H1 (cell line): ENCODE measurements around the gene CCDC179. TPM values are rescaled to one million over a fixed set of nuclear protein-coding genes. Genes with fewer than 3 reads are reported as not detected.

Experiments
- CTCF ChIA-PET: fragments of 300-600 bp; sonication (Branson Sonifier 250); formaldehyde crosslinking; loops from one replicate; lab custom pipeline; 2021; ENCODE audit not compliant: partially characterized antibody; lab: Charles Lee
- POLR2A ChIA-PET: fragments of 300-600 bp; sonication (Branson Sonifier 250); formaldehyde crosslinking; loops from one replicate; lab custom pipeline; 2021; ENCODE audit warnings: inconsistent platforms; ENCODE audit not compliant: partially characterized antibody; lab: Charles Lee
- DNase-seq, 2 experiments: peaks; one replicate each; pipeline versions ENCODE4 v3.0.0 to v3.0.0-alpha.2; 2010 to 2022; ENCODE audit warnings: low spot score in 2 of 2, low read depth in 1 of 2, mixed read lengths in 1 of 2
- FAIRE-seq: peaks from 2 replicates; lab custom pipeline; 2011; peaks lifted over from hg19 to GRCh38; lab: Jason Lieb, UNC
- H2AFZ ChIP-seq: 2 replicates; pipeline ENCODE4 v1.8.1; 2012; ENCODE audit warnings: low read length, inconsistent platforms
- H2AK5ac ChIP-seq: 2 replicates; pipeline ENCODE4 v1.6.1; 2013; ENCODE audit warnings: low read depth, low read length
- H2BK120ac ChIP-seq: replicated peaks from 2 replicates; pipeline ENCODE3; 2013; ENCODE audit warnings: low read depth, low read length, inconsistent platforms
- H2BK12ac ChIP-seq: 2 replicates; pipeline ENCODE4 v1.6.1; 2013; ENCODE audit warnings: low read depth, low read length
- H2BK15ac ChIP-seq: 2 replicates; pipeline ENCODE4 v1.6.1; 2013; ENCODE audit warnings: low read length
- H2BK20ac ChIP-seq: 2 replicates; pipeline ENCODE4 v1.6.1; 2013; ENCODE audit warnings: low read length
- H2BK5ac ChIP-seq: 2 replicates; pipeline ENCODE4 v1.6.1; 2013; ENCODE audit warnings: low read depth, low read length
- H3K14ac ChIP-seq: 2 replicates; pipeline ENCODE4 v1.6.1; 2013; ENCODE audit warnings: inconsistent platforms; ENCODE audit not compliant: insufficient read length
- H3K18ac ChIP-seq: 2 replicates; pipeline ENCODE4 v1.6.1; 2013; ENCODE audit warnings: low read length; ENCODE audit errors: extremely low read depth
- H3K23ac ChIP-seq: 2 replicates; pipeline ENCODE4 v1.6.1; 2013; ENCODE audit warnings: inconsistent platforms; ENCODE audit not compliant: insufficient read length
- H3K23me2 ChIP-seq: 2 replicates; pipeline ENCODE4 v1.6.1; 2013; ENCODE audit warnings: low read depth, low read length
- H3K27ac ChIP-seq: 2 replicates; pipeline ENCODE4 v1.6.1; 2011; ENCODE audit warnings: low read depth, low read length, inconsistent platforms
- H3K27me3 ChIP-seq, 4 experiments: replicated peaks in 1 of 4; 1 replicate in 1 of 4; 2 replicates in 3 of 4; pipeline versions ENCODE4 v1.6.1 to v1.8.1; 2011 to 2013; ENCODE audit warnings: low read length in 3 of 4, mild to moderate bottlenecking in 3 of 4, inconsistent platforms in 2 of 4, mixed read lengths in 2 of 4, moderate library complexity in 1 of 4; ENCODE audit not compliant: control insufficient read depth in 3 of 4, insufficient read depth in 3 of 4; ENCODE audit errors: extremely low read depth in 1 of 4
- H3K36me3 ChIP-seq, 4 experiments: 2 replicates each; pipeline versions ENCODE4 v1.6.1 to v1.8.1; 2011 to 2013; ENCODE audit warnings: mild to moderate bottlenecking in 4 of 4, low read length in 3 of 4, moderate library complexity in 2 of 4, control low read depth in 1 of 4, inconsistent platforms in 1 of 4; ENCODE audit not compliant: insufficient read depth in 4 of 4, control insufficient read depth in 2 of 4
- H3K4ac ChIP-seq: replicated peaks from 2 replicates; pipeline ENCODE3; 2013; ENCODE audit warnings: low read length, low read depth, mixed read lengths, inconsistent platforms; ENCODE audit not compliant: insufficient read length
- H3K4me1 ChIP-seq, 4 experiments: replicated peaks in 1 of 4; 1 replicate in 1 of 4; 2 replicates in 3 of 4; pipeline versions ENCODE4 v1.6.1 to v1.8.1; 2011 to 2013; ENCODE audit warnings: low read length in 3 of 4, inconsistent platforms in 2 of 4, mixed read lengths in 1 of 4; ENCODE audit not compliant: insufficient read depth in 4 of 4, control insufficient read depth in 3 of 4
- H3K4me2 ChIP-seq, 2 experiments: 2 replicates each; pipeline versions ENCODE4 v1.6.1 to v1.8.1; 2011 to 2013; ENCODE audit warnings: low read depth in 2 of 2, low read length in 2 of 2, control low read depth in 1 of 2, inconsistent platforms in 1 of 2, mild to moderate bottlenecking in 1 of 2; ENCODE audit not compliant: insufficient read depth in 1 of 2
- H3K4me3 ChIP-seq, 4 experiments: fragments of 200-600, 300-600 bp in 1 of 4; sonication (generic), shearing (Covaris generic), sonication (Bioruptor Twin) in 1 of 4; 2 replicates each; pipeline versions ENCODE4 v1.5.1 to v1.8.1; 2011 to 2016; ENCODE audit warnings: low read length in 4 of 4, low read depth in 3 of 4, control low read depth in 2 of 4, inconsistent platforms in 2 of 4, mild to moderate bottlenecking in 2 of 4, mixed read lengths in 1 of 4, moderate library complexity in 1 of 4; ENCODE audit not compliant: insufficient read depth in 2 of 4; ENCODE audit errors: extremely low read depth in 1 of 4
- H3K56ac ChIP-seq: replicated peaks from 2 replicates; pipeline ENCODE3; 2013; ENCODE audit warnings: low read depth, mild to moderate bottlenecking, mixed read lengths, low read length, inconsistent platforms; ENCODE audit not compliant: insufficient read length
- H3K79me1 ChIP-seq: 2 replicates; pipeline ENCODE4 v1.6.1; 2013; ENCODE audit warnings: low read depth, low read length, control low read depth
- H3K79me2 ChIP-seq, 2 experiments: 2 replicates each; pipeline versions ENCODE4 v1.6.1 to v1.8.1; 2012 to 2013; ENCODE audit warnings: low read length in 2 of 2, mild to moderate bottlenecking in 2 of 2, inconsistent platforms in 1 of 2; ENCODE audit not compliant: insufficient read depth in 2 of 2, control insufficient read depth in 1 of 2
- H3K9ac ChIP-seq, 4 experiments: replicated peaks in 1 of 4; 1 replicate in 1 of 4; 2 replicates in 3 of 4; pipeline versions ENCODE4 v1.6.1 to v1.8.1; 2011 to 2013; ENCODE audit warnings: low read depth in 3 of 4, low read length in 3 of 4, control low read depth in 2 of 4, mild to moderate bottlenecking in 2 of 4, moderate library complexity in 2 of 4, inconsistent platforms in 1 of 4; ENCODE audit errors: extremely low read depth in 1 of 4
- H3K9me3 ChIP-seq, 2 experiments: 2 replicates each; pipeline versions ENCODE4 v1.6.1 to v1.8.1; 2012 to 2013; ENCODE audit warnings: mild to moderate bottlenecking in 2 of 2, moderate library complexity in 2 of 2, control low read depth in 1 of 2, inconsistent platforms in 1 of 2, low read depth in 1 of 2, low read length in 1 of 2, mixed read lengths in 1 of 2; ENCODE audit not compliant: insufficient read depth in 2 of 2
- H4K20me1 ChIP-seq, 2 experiments: replicated peaks in 1 of 2; 2 replicates each; pipeline versions ENCODE3 to v1.8.1; 2011 to 2013; ENCODE audit warnings: inconsistent platforms in 2 of 2, low read length in 2 of 2, mild to moderate bottlenecking in 1 of 2; ENCODE audit not compliant: insufficient read depth in 2 of 2, control insufficient read depth in 1 of 2
- H4K5ac ChIP-seq: 2 replicates; pipeline ENCODE4 v1.6.1; 2013; ENCODE audit warnings: low read length, low read depth, mixed read lengths, inconsistent platforms; ENCODE audit not compliant: insufficient read length
- H4K8ac ChIP-seq: 2 replicates; pipeline ENCODE4 v1.8.0; 2013; ENCODE audit warnings: mild to moderate bottlenecking, moderate library complexity, low read length, inconsistent platforms; ENCODE audit not compliant: insufficient read depth; ENCODE audit errors: extremely low read depth
- H4K91ac ChIP-seq: replicated peaks from 2 replicates; pipeline ENCODE3; 2013; ENCODE audit warnings: low read length, mixed read lengths, inconsistent platforms; ENCODE audit not compliant: insufficient read length
- EZH2 ChIP-seq: fragments of 200-600 bp; sonication (generic); IDR thresholded peaks from 2 replicates; pipeline ENCODE4 v1.7.1; 2012; ENCODE audit warnings: low read depth, mild to moderate bottlenecking, moderate library complexity, low read length, inconsistent platforms; ENCODE audit not compliant: severe bottlenecking
- HDAC2 ChIP-seq, 2 experiments: fragments of 300-600 bp in 1 of 2; sonication (generic) in 1 of 2; IDR thresholded peaks; 2 replicates each; pipeline ENCODE4 v1.6.1; 2011 to 2012; ENCODE audit warnings: low read depth in 2 of 2, low read length in 2 of 2, mild to moderate bottlenecking in 2 of 2, moderate library complexity in 2 of 2, borderline replicate concordance in 1 of 2, inconsistent platforms in 1 of 2
- KDM1A ChIP-seq: fragments of 200-600, 300-600 bp; sonication (generic); IDR thresholded peaks from 2 replicates; pipeline ENCODE4 v1.7.1; 2016; ENCODE audit warnings: mild to moderate bottlenecking, low read length, borderline replicate concordance
- KDM5A ChIP-seq: fragments of 200-600 bp; IDR thresholded peaks from 2 replicates; pipeline ENCODE4 v1.7.1; 2012; ENCODE audit warnings: mild to moderate bottlenecking, low read length, inconsistent platforms, mixed read lengths
- MAFK ChIP-seq: IDR thresholded peaks from 2 replicates; pipeline ENCODE4 v1.6.1; 2012; ENCODE audit warnings: low read depth, mild to moderate bottlenecking, improper control_type of control experiment, low read length
- POU5F1 ChIP-seq: IDR thresholded peaks from 2 replicates; pipeline ENCODE4 v1.6.1; 2011; ENCODE audit warnings: low read depth, mild to moderate bottlenecking, low read length, moderate library complexity
- RAD21 ChIP-seq, 2 experiments: IDR thresholded peaks in 1 of 2; conservative IDR thresholded peaks in 1 of 2; 2 replicates each; pipeline ENCODE4 v1.6.1; 2011; ENCODE audit warnings: low read depth in 2 of 2, low read length in 2 of 2, improper control_type of control experiment in 1 of 2, inconsistent platforms in 1 of 2, mild to moderate bottlenecking in 1 of 2, moderate library complexity in 1 of 2
- RXRA ChIP-seq: IDR thresholded peaks from 2 replicates; pipeline ENCODE4 v1.6.1; 2011; ENCODE audit warnings: low read depth, mild to moderate bottlenecking, low read length, moderate library complexity; ENCODE audit not compliant: insufficient read depth
- TAF1 ChIP-seq: IDR thresholded peaks from 2 replicates; pipeline ENCODE4 v1.6.1; 2011; ENCODE audit warnings: mild to moderate bottlenecking, low read depth, low read length
- TAF7 ChIP-seq: optimal IDR thresholded peaks from 2 replicates; pipeline ENCODE3; 2011; ENCODE audit warnings: low read depth, mild to moderate bottlenecking, inconsistent platforms, low read length, moderate library complexity, borderline replicate concordance
- WGBS, 2 experiments: shearing (Covaris generic) in 1 of 2; methylation state at CpG; one replicate each; pipeline versions ENCODE4 v1.1.6 to v1.1.7; 2013 to 2015; ENCODE audit warnings: low lambda C conversion rate in 2 of 2, mixed read lengths in 2 of 2, inconsistent platforms in 1 of 2, low coverage in 1 of 2, missing lambda C conversion rate in 1 of 2; ENCODE audit not compliant: insufficient replicate concordance in 2 of 2, insufficient coverage in 1 of 2, insufficient read length in 1 of 2; ENCODE audit errors: extremely low coverage in 1 of 2, missing lambda C conversion rate in 1 of 2; 5-methylcytosine and 5-hydroxymethylcytosine counted together
- polyA plus RNA-seq, 7 experiments: library from polyadenylated mRNA; depleted of rRNA in 3 of 7; stranded (reverse) in 5 of 7; unstranded in 2 of 7; fragments of >200 nt in 5 of 7; fragments of 200-250 nt in 2 of 7; gene quantifications; 1 replicate in 5 of 7; 2 replicates in 1 of 7; 4 replicates in 1 of 7; pipeline versions ENCODE4 v1.2.1 to v1.2.3, GENCODE V29; 2011 to 2013; ENCODE audit warnings: missing spikeins in 2 of 7, mixed read lengths in 2 of 7
- total RNA-seq: library from RNA; stranded (reverse); fragmentation: NEBNext Ultra II Directional; extraction: Animal tissue kit (Norgen Biotek cat#: 25700); gene quantifications from 2 replicates; pipeline ENCODE4 v1.2.1, GENCODE V29; 2021
- TF ChIP-seq, protein P1 (sequence below): IDR thresholded peaks from 2 replicates; pipeline ENCODE4 v1.6.1; 2012; ENCODE audit warnings: inconsistent platforms

CCDC179 gene
- total and polyA plus RNA-seq, 2 of the 8 experiments (the other 6 are each of a cell fraction or from before 2014, with no cell fraction given) = not detected

GRCh38 chr11:22875869-22876473 lies 15.7 kb upstream of the CCDC179 start:
- Histone ChIP-seq H3K56ac (no peak overlapping the region), H4K20me1 (no peaks in the 10 kb centered on the region), H3K4me1 (no peaks in the 10 kb centered on the region), H3K9ac (no peak overlapping the region), H3K27me3 (no peaks in the 10 kb centered on the region), H2AK5ac (no peak overlapping the region), H2BK12ac (no peak overlapping the region), H3K79me1 (no peaks in the 10 kb centered on the region), H3K23ac (no peak overlapping the region), H2AFZ (no peak overlapping the region), H2BK5ac (no peak overlapping the region), H3K36me3 (no peaks in the 10 kb centered on the region), H3K4ac (no peak overlapping the region), H4K8ac (no peak overlapping the region), H3K4me2 (no peak overlapping the region), H4K5ac (no peak overlapping the region), H2BK15ac (no peak overlapping the region), H3K27ac (no peak overlapping the region), H4K91ac (no peak overlapping the region), H3K18ac (no peak overlapping the region), H3K23me2 (no peaks in the 10 kb centered on the region), H3K4me3 (no peak overlapping the region), H3K14ac (no peak overlapping the region), H3K9me3 (no peaks in the 10 kb centered on the region), H3K79me2 (no peaks in the 10 kb centered on the region), H2BK20ac (no peak overlapping the region), H2BK120ac (no peak overlapping the region)
- CTCF ChIA-PET = interaction anchor here (0.6 to 4.4 kb wide), 20 partner anchors 10 to 1410 kb away, joined by 3 to 26 read pairs (median 4); no protein-coding TSS in a partner anchor
- WGBS, 2 experiments = 33% methylated on average over 2 of the region's 2 CpGs; no CpG with 5 or more reads in 1 of the 2 experiments
- POLR2A ChIA-PET = no interaction called here
- DNase-seq = peak in 1 of 2 experiments; percentile 52
- FAIRE-seq = peak; percentile 77
- peak in 1 of 2 experiments; percentile 77; a peak in 1 of 4 replicates for TF ChIP-seq HDAC2 (IDR thresholded peaks at IDR 0.05; ENCODE audit: borderline replicate concordance in 1 of 2, low read depth in 2 of 2, low read length in 2 of 2)
- TF ChIP-seq EZH2 = no peak
- TF ChIP-seq TAF1 = no peak
- no peak for TF ChIP-seq KDM5A
- no peak for TF ChIP-seq POU5F1
- no peak for TF ChIP-seq MAFK
- no peak for TF ChIP-seq TAF7
- TF ChIP-seq, protein P1, sequence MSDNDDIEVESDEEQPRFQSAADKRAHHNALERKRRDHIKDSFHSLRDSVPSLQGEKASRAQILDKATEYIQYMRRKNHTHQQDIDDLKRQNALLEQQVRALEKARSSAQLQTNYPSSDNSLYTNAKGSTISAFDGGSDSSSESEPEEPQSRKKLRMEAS = no peak
- no peak for TF ChIP-seq KDM1A
- TF ChIP-seq RXRA = no peak
- TF ChIP-seq RAD21 (IDR thresholded peaks at IDR 0.05 in 1 of 2, conservative IDR thresholded peaks at IDR 0.05 in 1 of 2; ENCODE audit: low read depth in 2 of 2, low read length in 2 of 2) = peak; percentile 85 to 91
